Trophoblast cell (in vitro differentiated cells and primary cell): Measurements from ENCODE around the gene TAF4B.

ENCODE experiments used
- DNase-seq, 2 donors: peaks; one replicate each; pipeline ENCODE4 v3.0.0-alpha.2; 2016
- H2AFZ ChIP-seq: 2 replicates; pipeline ENCODE4 v1.6.1; 2013; ENCODE audit warnings: low read length, moderate library complexity, mild to moderate bottlenecking; ENCODE audit not compliant: insufficient read depth, poor library complexity
- H2AK5ac ChIP-seq: 2 replicates; pipeline ENCODE4 v1.6.1; 2013; ENCODE audit warnings: mild to moderate bottlenecking, low read length
- H2BK120ac ChIP-seq: 2 replicates; pipeline ENCODE4 v1.6.1; 2013; ENCODE audit warnings: low read length, mild to moderate bottlenecking, moderate library complexity; ENCODE audit not compliant: insufficient read depth, poor library complexity
- H2BK12ac ChIP-seq: 2 replicates; pipeline ENCODE4 v1.6.1; 2013; ENCODE audit warnings: mild to moderate bottlenecking, low read length, moderate library complexity
- H2BK5ac ChIP-seq: 2 replicates; pipeline ENCODE4 v1.6.1; 2013; ENCODE audit warnings: low read length, low read depth, moderate library complexity, mild to moderate bottlenecking; ENCODE audit not compliant: poor library complexity
- H3K14ac ChIP-seq: 2 replicates; pipeline ENCODE4 v1.6.1; 2013; ENCODE audit warnings: mild to moderate bottlenecking, low read length
- H3K18ac ChIP-seq: 2 replicates; pipeline ENCODE4 v1.6.1; 2013; ENCODE audit warnings: mild to moderate bottlenecking, low read length
- H3K23ac ChIP-seq: 2 replicates; pipeline ENCODE4 v1.6.1; 2013; ENCODE audit warnings: low read length
- H3K27ac ChIP-seq: 2 replicates; pipeline ENCODE4 v1.5.1; 2013; ENCODE audit warnings: low read depth, mild to moderate bottlenecking, inconsistent platforms, low read length, moderate library complexity
- H3K27me3 ChIP-seq: 2 replicates; pipeline ENCODE4 v1.6.1; 2013; ENCODE audit warnings: inconsistent platforms, mild to moderate bottlenecking, low read length, moderate library complexity; ENCODE audit not compliant: insufficient read depth
- H3K36me3 ChIP-seq, 2 experiments: 1 replicate in 1 of 2; 2 replicates in 1 of 2; pipeline ENCODE4 v1.6.1; 2013; ENCODE audit warnings: low read length in 2 of 2, mild to moderate bottlenecking in 2 of 2, moderate library complexity in 1 of 2; ENCODE audit not compliant: insufficient read depth in 2 of 2, control insufficient read depth in 1 of 2
- H3K4ac ChIP-seq: 2 replicates; pipeline ENCODE4 v1.6.1; 2013; ENCODE audit warnings: low read depth, mild to moderate bottlenecking, low read length, moderate library complexity
- H3K4me1 ChIP-seq, 2 experiments: 1 replicate in 1 of 2; 2 replicates in 1 of 2; pipeline ENCODE4 v1.6.1; 2013; ENCODE audit warnings: low read length in 2 of 2, mild to moderate bottlenecking in 2 of 2, moderate library complexity in 1 of 2; ENCODE audit not compliant: insufficient read depth in 2 of 2, control insufficient read depth in 1 of 2
- H3K4me2 ChIP-seq: 2 replicates; pipeline ENCODE4 v1.6.1; 2013; ENCODE audit warnings: inconsistent platforms, mild to moderate bottlenecking, low read length, moderate library complexity
- H3K4me3 ChIP-seq: 2 replicates; pipeline ENCODE4 v1.5.1; 2013; ENCODE audit warnings: mild to moderate bottlenecking, low read depth, low read length, inconsistent platforms
- H3K79me1 ChIP-seq: one replicate; pipeline ENCODE4 v1.6.1; 2013; ENCODE audit warnings: low read length
- H3K79me2 ChIP-seq: 2 replicates; pipeline ENCODE4 v1.6.1; 2013; ENCODE audit warnings: low read length, mild to moderate bottlenecking; ENCODE audit not compliant: control insufficient read depth, insufficient read depth, poor library complexity
- H3K9ac ChIP-seq: 2 replicates; pipeline ENCODE4 v1.6.1; 2013; ENCODE audit warnings: mild to moderate bottlenecking, low read length
- H3K9me3 ChIP-seq: 2 replicates; pipeline ENCODE4 v1.6.1; 2013; ENCODE audit warnings: low read depth, mild to moderate bottlenecking, control low read depth, inconsistent platforms, low read length; ENCODE audit not compliant: insufficient read depth
- H4K12ac ChIP-seq: 2 replicates; pipeline ENCODE4 v1.6.1; 2013; ENCODE audit warnings: low read depth, mild to moderate bottlenecking, low read length, moderate library complexity
- H4K8ac ChIP-seq: 2 replicates; pipeline ENCODE4 v1.6.1; 2013; ENCODE audit warnings: low read depth, mild to moderate bottlenecking, low read length, moderate library complexity
- H4K91ac ChIP-seq: one replicate; pipeline ENCODE4 v1.6.1; 2013; ENCODE audit warnings: low read depth, mild to moderate bottlenecking, low read length, moderate library complexity
- WGBS: extraction: QIAGEN DNeasy Blood & Tissue Kit; methylation state at CpG from one replicate; pipeline ENCODE4 v1.1.7; 2013; ENCODE audit warnings: missing lambda C conversion rate; ENCODE audit not compliant: insufficient read length, insufficient coverage; ENCODE audit errors: extremely low coverage; 5-methylcytosine and 5-hydroxymethylcytosine counted together

TAF4B gene

GRCh38 chr18:26208977-26209376 lies 17.3 kb upstream of the TAF4B start:
- Histone ChIP-seq H2BK12ac (no peak overlapping the region), H3K23ac (no peak overlapping the region), H2BK5ac (no peak overlapping the region), H3K4ac (no peak overlapping the region), H3K14ac (no peak overlapping the region), H4K12ac (no peak overlapping the region), H3K27ac (no peak overlapping the region), H3K9me3 (no peaks in the 10 kb centered on the region), H3K9ac (no peak overlapping the region), H3K4me2 (no peak overlapping the region), H2AFZ (no peak overlapping the region), H3K18ac (no peak overlapping the region), H3K4me1 (no peaks in the 10 kb centered on the region), H4K8ac (no peak overlapping the region), H2BK120ac (no peak overlapping the region), H3K36me3 (no peaks in the 10 kb centered on the region), H2AK5ac (no peak overlapping the region), H3K4me3 (no peak overlapping the region), H4K91ac (no peak overlapping the region), H3K79me1 (no peaks in the 10 kb centered on the region), H3K27me3 (no peaks in the 10 kb centered on the region), H3K79me2 (no peaks in the 10 kb centered on the region)
- WGBS: no CpG with 5 or more reads among the region's 2 CpGs
- no peak for DNase-seq

- no peak overlapping the region for H4K12ac ChIP-seq
Measured at GRCh38 chr18:26210147-26210546, 16.1 kb upstream of the TAF4B start.

GRCh38 chr18:26215247-26215970 lies 10.8 kb upstream of the TAF4B start:
- no peak for DNase-seq
- H3K79me2 ChIP-seq: no peaks in the 10 kb centered on the region
- H3K14ac ChIP-seq: no peak overlapping the region
- no peak overlapping the region for H4K8ac ChIP-seq
- H3K23ac ChIP-seq: no peak overlapping the region
- H3K4me3 ChIP-seq: no peak overlapping the region
- H3K4me1 ChIP-seq: no peaks in the 10 kb centered on the region
- no peak overlapping the region for H3K27ac ChIP-seq
- H3K9me3 ChIP-seq: no peaks in the 10 kb centered on the region
- H2AFZ ChIP-seq: no peak overlapping the region
- H2BK120ac ChIP-seq: no peak overlapping the region
- H2AK5ac ChIP-seq: no peak overlapping the region
- H4K91ac ChIP-seq: no peak overlapping the region
- H3K36me3 ChIP-seq: no peaks in the 10 kb centered on the region
- no peak overlapping the region for H3K4me2 ChIP-seq
- no peak overlapping the region for H3K9ac ChIP-seq
- no peaks in the 10 kb centered on the region for H3K79me1 ChIP-seq
- H3K27me3 ChIP-seq: no peaks in the 10 kb centered on the region
- WGBS: no CpG with 5 or more reads among the region's 7 CpGs
- H4K12ac ChIP-seq: no peak overlapping the region
- no peak overlapping the region for H3K4ac ChIP-seq
- H3K18ac ChIP-seq: no peak overlapping the region
- no peak overlapping the region for H2BK12ac ChIP-seq
- H2BK5ac ChIP-seq: no peak overlapping the region

More at GRCh38 chr18:26210147-26210546, 16.1 kb upstream of the TAF4B start:
- Histone ChIP-seq H3K36me3 (no peaks in the 10 kb centered on the region), H2BK12ac (no peak overlapping the region), H3K27ac (no peak overlapping the region), H3K79me2 (no peaks in the 10 kb centered on the region), H4K91ac (no peak overlapping the region), H3K14ac (no peak overlapping the region), H3K27me3 (no peaks in the 10 kb centered on the region), H2BK5ac (no peak overlapping the region), H3K23ac (no peak overlapping the region), H2AK5ac (no peak overlapping the region), H4K8ac (no peak overlapping the region), H3K4me1 (no peaks in the 10 kb centered on the region), H3K4ac (no peak overlapping the region), H3K79me1 (no peaks in the 10 kb centered on the region), H3K4me2 (no peak overlapping the region), H3K18ac (no peak overlapping the region), H2AFZ (no peak overlapping the region), H3K9ac (no peak overlapping the region), H3K9me3 (no peaks in the 10 kb centered on the region), H2BK120ac (no peak overlapping the region), H3K4me3 (no peak overlapping the region)
- DNase-seq: no peak
- WGBS: no CpG with 5 or more reads among the region's 4 CpGs

GRCh38 chr18:26225022-26225693 lies 1.1 kb upstream of the TAF4B start:
- Histone ChIP-seq H3K79me2 (no peaks in the 10 kb centered on the region), H2BK5ac (no peak overlapping the region), H3K9me3 (no peaks in the 10 kb centered on the region), H2BK12ac (peak overlapping the region; percentile 53), H3K4me1 (no peaks in the 10 kb centered on the region), H3K27me3 (no peaks in the 10 kb centered on the region), H2AK5ac (no peak overlapping the region), H3K4me2 (no peak overlapping the region), H4K91ac (no peak overlapping the region), H4K8ac (peak overlapping the region; percentile 52), H3K79me1 (peaks cover 3% of the 10 kb centered on the region), H3K4ac (no peak overlapping the region), H3K23ac (no peak overlapping the region), H2AFZ (no peak overlapping the region), H3K14ac (no peak overlapping the region), H3K36me3 (no peaks in the 10 kb centered on the region), H3K18ac (no peak overlapping the region), H3K27ac (no peak overlapping the region), H3K9ac (no peak overlapping the region), H4K12ac (no peak overlapping the region), H2BK120ac (no peak overlapping the region), H3K4me3 (no peak overlapping the region)
- no CpG with 5 or more reads among the region's 7 CpGs for WGBS
- peak; percentile 65 to 86 for DNase-seq
